Measurements from ENCODE around the gene SLC13A3.
A peak's percentile ranks its signal among the peaks of the same experiment; 100 is the strongest.

The SLC13A3 gene
- long read RNA-seq, partial matches to known transcripts: 0 of 2 reads
- long read RNA-seq, other reads (novel, unspliced or antisense): 2 of 2 reads

DNA sequence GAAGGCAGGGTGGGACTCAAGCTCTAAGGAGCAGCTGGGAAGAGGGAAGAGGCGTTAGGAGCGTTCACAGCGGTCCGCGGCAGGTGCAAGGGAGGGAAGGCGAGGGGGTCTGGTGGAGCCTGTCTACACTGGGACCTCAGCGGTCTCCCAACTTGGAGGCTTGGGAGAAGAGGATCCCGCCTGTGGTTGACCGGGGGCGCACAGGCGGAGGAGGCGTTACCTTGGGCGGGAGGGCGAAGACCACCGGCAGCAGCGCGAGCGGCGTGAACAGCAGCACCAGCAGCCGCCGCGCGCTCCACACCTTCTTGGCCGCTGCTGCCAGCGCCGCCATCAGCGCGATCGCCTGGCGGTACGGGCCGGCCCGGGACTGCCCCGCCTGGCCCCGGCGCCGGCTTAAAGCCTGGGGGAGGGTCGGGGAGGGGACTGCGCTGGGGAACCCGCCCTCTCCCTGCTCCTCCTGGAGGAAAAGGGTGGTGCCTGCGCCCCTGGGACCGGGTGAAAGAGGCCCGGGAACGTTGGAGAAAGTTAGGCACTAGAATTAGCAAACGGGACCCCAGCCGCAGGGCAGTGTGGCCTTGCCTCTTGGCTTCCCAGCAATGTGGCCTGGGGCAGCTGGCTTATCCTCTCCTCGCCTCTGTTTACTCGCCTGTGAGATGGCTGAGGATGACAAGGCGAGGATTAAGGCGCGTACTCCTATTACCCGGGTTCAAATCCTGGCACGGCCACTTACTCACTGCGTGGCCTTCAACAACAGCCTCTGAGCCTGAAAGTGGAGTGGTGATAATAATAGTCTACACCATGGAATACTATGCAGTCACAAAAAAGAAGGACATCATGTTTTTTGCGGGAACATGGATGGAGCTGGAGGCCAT is at the start of gene SLC13A3:
Gene SLC13A3 (minus strand): TSS at position 369 of the 872 bp plus-strand sequence. CDS start 38 bp downstream, at position 331.
- Histone ChIP-seq H3K27ac (replicated peaks) (no peak within 1 kb of the TSS), H3K27me3 (ENCODE audit: insufficient read depth, poor library complexity, severe bottlenecking) (peaks cover 32% of the 10 kb centered on the region), H3K4me3 (replicated peaks; ENCODE audit: insufficient read depth, low read length) (no peak within 1 kb of the TSS)
- DNase-seq (ENCODE audit: low read depth in 1 of 2, low spot score in 1 of 2): no peak
- TF ChIP-seq SPI1 (IDR thresholded peaks at IDR 0.05; ENCODE audit: borderline replicate concordance, low read depth): no peak
- no peak for TF ChIP-seq GABPA (IDR thresholded peaks at IDR 0.05; ENCODE audit: low read depth)
- no peak for TF ChIP-seq POLR2AphosphoS5 (IDR thresholded peaks at IDR 0.05; ENCODE audit: low read depth)

DNA sequence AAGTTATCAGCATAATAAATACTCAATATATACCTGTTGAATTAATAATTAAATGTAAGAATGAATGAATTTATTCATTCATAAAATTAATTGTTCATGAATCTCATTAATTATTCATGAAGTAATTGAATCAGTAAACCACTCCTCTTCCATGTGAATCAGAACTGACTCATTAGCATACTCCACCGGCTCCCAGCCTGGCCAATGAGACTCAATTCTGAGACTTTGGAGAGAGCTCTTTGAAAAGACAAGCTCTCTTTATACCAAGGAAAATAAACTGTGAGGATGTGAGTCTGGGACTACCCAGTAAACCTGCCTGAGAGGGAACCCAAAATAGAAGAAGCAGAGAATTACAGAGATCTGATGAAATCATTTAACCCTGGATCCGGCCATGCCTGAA is 49.8 kb upstream of the SLC13A3 start:
- H3K27me3 ChIP-seq (ENCODE audit: insufficient read depth, poor library complexity, severe bottlenecking): no peaks in the 10 kb centered on the region

DNA sequence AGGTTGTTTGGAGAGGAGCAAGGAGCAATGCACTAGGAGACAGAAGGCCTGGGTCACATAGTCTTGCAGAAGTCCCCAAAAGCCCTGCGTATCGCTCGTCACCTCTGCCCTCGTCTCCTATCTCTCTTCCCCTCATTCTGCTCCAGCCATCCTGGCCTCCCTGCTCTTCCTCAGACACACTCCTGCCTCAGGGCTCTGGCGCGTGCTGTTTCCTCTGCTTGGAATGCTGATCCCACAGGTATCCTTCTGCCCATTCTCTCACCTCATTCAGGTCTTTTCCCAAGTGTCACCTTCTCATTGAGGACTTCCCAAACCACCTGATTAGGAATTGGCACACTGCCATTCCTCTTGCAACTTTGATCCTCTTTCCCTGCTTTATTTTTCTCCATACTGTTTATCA is 49.2 kb upstream of the SLC13A3 start:
- DNase-seq (ENCODE audit: low read depth in 1 of 2, low spot score in 1 of 2): no peak
- no peak overlapping the region for H3K27ac ChIP-seq (replicated peaks)
- H3K4me3 ChIP-seq (replicated peaks; ENCODE audit: insufficient read depth, low read length): no peak overlapping the region
- TF ChIP-seq POLR2AphosphoS5 (IDR thresholded peaks at IDR 0.05; ENCODE audit: low read depth) (no peak), REST (IDR thresholded peaks at IDR 0.05; ENCODE audit: insufficient replicate concordance, low read depth) (no peak)
- TF ChIP-seq, protein P1, sequence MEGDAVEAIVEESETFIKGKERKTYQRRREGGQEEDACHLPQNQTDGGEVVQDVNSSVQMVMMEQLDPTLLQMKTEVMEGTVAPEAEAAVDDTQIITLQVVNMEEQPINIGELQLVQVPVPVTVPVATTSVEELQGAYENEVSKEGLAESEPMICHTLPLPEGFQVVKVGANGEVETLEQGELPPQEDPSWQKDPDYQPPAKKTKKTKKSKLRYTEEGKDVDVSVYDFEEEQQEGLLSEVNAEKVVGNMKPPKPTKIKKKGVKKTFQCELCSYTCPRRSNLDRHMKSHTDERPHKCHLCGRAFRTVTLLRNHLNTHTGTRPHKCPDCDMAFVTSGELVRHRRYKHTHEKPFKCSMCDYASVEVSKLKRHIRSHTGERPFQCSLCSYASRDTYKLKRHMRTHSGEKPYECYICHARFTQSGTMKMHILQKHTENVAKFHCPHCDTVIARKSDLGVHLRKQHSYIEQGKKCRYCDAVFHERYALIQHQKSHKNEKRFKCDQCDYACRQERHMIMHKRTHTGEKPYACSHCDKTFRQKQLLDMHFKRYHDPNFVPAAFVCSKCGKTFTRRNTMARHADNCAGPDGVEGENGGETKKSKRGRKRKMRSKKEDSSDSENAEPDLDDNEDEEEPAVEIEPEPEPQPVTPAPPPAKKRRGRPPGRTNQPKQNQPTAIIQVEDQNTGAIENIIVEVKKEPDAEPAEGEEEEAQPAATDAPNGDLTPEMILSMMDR (IDR thresholded peaks at IDR 0.05; ENCODE audit: insufficient read depth, low read length): no peak
- H3K27me3 ChIP-seq (ENCODE audit: insufficient read depth, poor library complexity, severe bottlenecking): no peaks in the 10 kb centered on the region

More for the DNA sequence above, 49.8 kb upstream of the SLC13A3 start:
- DNase-seq (ENCODE audit: low read depth in 1 of 2, low spot score in 1 of 2): no peak
- TF ChIP-seq, protein P1 (IDR thresholded peaks at IDR 0.05; ENCODE audit: insufficient read depth, low read length): no peak
- no peak for TF ChIP-seq POLR2AphosphoS5 (IDR thresholded peaks at IDR 0.05; ENCODE audit: low read depth)
- no peak for TF ChIP-seq REST (IDR thresholded peaks at IDR 0.05; ENCODE audit: insufficient replicate concordance, low read depth)
- no peak for TF ChIP-seq SPI1 (IDR thresholded peaks at IDR 0.05; ENCODE audit: borderline replicate concordance, low read depth)
- no peak for TF ChIP-seq GABPA (IDR thresholded peaks at IDR 0.05; ENCODE audit: low read depth)
- Histone ChIP-seq H3K4me3 (replicated peaks; ENCODE audit: insufficient read depth, low read length) (no peak overlapping the region), H3K27ac (replicated peaks) (no peak overlapping the region)

- TF ChIP-seq POLR2AphosphoS5 (IDR thresholded peaks at IDR 0.05; ENCODE audit: low read depth): no peak
- TF ChIP-seq, protein P1 (IDR thresholded peaks at IDR 0.05; ENCODE audit: insufficient read depth, low read length): peak; percentile 75
- no peak for DNase-seq (ENCODE audit: low read depth in 1 of 2, low spot score in 1 of 2)
- no peaks in the 10 kb centered on the region for H3K27me3 ChIP-seq (ENCODE audit: insufficient read depth, poor library complexity, severe bottlenecking)
- no peak overlapping the region for H3K4me3 ChIP-seq (replicated peaks; ENCODE audit: insufficient read depth, low read length)
- no peak overlapping the region for H3K27ac ChIP-seq (replicated peaks)
Observed at GRCh38 chr20:46699651-46700359, 48.5 kb upstream of the SLC13A3 start.

Data from HL-60 (cell line).